GM18511 (cell line): ENCODE data around the gene IFIT2.
"Not testable (repeated sequence)": the region's sequence is repeated elsewhere in the genome, so short reads cannot be mapped to it uniquely, and the experiment has no call there.

Source experiments
- ATAC-seq: cut with Tn5 transposase; IDR thresholded peaks from one replicate; pipeline ENCODE4 v1.9.1; 2021; ENCODE audit warnings: mild to moderate bottlenecking, moderate library complexity; ENCODE audit not compliant: unreplicated experiment

IFIT2 gene, protein sequence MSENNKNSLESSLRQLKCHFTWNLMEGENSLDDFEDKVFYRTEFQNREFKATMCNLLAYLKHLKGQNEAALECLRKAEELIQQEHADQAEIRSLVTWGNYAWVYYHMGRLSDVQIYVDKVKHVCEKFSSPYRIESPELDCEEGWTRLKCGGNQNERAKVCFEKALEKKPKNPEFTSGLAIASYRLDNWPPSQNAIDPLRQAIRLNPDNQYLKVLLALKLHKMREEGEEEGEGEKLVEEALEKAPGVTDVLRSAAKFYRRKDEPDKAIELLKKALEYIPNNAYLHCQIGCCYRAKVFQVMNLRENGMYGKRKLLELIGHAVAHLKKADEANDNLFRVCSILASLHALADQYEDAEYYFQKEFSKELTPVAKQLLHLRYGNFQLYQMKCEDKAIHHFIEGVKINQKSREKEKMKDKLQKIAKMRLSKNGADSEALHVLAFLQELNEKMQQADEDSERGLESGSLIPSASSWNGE

DNA sequence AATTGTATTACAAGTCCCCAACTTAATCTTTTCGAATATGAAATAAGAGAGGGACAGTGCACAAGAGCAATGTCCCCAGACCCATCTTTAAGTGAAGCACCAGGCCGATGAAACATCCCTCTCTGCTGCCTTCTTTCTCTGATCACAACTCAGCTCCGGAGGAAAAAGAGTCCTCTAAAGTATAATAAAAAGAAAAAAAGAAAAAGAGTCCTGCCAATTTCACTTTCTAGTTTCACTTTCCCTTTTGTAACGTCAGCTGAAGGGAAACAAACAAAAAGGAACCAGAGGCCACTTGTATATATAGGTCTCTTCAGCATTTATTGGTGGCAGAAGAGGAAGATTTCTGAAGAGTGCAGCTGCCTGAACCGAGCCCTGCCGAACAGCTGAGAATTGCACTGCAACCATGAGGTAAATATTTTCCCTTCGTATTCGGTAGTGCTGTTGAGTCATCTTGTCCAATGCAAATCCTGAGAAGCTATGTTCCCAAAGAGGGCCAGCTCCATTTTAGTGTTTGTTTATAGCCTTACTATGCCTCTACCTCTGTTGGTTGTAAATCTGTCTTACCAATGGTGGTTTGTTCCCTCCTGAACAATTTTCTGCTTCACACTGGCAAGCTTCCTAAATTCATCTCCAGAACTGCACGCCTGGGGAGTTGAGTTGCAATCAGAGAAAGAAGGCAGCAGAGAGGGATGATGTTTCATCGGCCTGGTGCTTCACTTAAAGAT, at the start of gene IFIT2:
IFIT2 (plus strand) TSS at position 326 of the 725 bp plus-strand sequence; CDS start at position 404, 78 bp downstream.
- peak; percentile 79 for ATAC-seq

DNA sequence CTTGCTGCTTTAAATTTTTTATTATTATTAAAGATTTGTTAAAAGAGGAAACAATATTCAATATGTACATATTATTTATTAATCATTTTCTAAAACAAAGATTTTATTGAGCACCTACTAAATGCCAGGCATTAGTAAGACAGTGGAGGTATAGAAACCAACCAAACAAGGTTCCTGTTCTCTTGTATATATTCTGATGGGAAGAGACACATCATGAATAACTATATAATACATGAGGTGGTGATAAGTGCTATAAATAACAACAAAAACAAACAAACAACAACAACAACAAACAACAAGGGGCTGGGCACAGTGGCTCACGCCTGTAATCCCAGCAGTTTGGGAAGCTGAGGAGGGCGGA, 49.6 kb upstream of the IFIT2 start:
- ATAC-seq: no peak

DNA sequence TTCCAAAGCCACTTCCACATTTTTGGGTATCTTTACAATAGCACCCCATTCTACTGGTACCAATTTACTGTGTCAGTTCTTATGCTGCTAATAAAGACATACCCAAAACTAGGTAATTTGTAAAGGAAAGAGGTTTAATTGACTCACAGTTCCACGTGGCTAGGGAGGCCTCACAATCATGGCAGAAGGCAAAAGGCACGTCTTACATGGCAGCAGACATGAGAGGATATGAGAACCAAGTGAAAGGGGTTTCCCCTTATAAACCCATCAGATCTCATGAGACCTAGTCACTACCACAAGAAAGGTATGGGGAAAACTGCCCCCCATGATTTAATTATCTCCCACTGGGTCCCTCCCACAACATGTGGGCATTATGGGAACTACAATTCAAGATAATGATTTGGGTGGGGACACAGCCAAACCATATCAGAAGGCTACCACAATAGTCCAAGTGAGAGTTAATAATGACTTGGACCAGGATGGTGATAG, 46.7 kb upstream of the IFIT2 start:
- not testable (repeated sequence) for ATAC-seq

DNA sequence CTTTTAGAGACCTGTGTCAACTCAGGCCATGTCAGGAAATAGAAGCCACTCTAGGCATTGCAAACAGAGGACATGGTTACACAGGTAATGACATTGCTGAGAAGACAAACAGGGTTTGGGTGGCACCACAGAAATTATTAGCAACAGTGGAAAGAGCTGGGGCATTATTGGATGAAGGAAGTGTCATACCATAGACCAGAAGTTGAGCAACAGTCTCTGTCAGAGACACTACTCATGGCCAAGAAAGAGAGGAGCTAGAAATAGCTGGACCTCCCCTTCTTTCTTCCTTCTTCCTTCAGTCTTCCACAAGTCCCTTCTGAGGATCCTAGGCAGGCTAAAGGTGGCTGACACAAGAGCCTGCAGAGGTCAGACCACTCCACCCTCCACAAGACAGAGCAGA, 46.1 kb upstream of the IFIT2 start:
- no peak for ATAC-seq

DNA sequence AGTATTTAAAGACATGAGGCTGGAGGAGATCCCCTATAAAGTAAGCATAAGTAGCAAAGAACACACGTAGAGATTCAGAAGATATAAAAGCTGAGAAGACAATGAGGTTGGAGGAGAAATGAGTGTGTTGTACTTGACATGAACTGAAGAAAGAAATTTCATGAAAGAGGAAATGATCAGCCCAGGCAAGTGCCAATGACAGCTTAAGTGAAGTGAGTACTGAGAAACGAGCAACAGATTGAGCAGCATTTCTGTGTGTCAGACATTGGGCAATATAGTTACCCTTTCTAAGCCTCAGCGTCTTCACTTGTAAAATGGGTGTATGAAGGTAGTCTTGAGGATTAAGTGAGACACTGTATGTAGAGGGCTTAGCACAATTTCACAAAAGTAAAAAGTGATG, 45.5 kb upstream of the IFIT2 start:
- ATAC-seq: no peak

DNA sequence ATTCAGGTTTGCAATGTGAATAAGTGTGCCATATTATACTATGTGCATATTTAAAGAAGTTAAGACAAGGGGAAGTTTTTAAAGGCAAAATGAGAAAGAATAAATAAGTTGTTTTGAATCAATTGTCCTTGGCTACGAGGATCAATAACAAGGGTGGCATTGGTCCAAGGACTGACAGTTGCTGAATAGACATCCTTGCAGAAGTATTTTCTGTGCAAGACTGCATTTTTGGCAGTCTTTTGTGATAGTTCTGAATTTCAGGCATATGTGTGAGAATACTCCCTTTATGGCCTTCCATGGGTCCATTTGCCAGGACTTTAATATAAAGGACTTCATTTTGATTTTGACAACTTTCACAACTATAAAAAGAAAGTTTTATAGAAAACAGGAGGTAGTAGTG, 44.9 kb upstream of the IFIT2 start:
- ATAC-seq: no peak

DNA sequence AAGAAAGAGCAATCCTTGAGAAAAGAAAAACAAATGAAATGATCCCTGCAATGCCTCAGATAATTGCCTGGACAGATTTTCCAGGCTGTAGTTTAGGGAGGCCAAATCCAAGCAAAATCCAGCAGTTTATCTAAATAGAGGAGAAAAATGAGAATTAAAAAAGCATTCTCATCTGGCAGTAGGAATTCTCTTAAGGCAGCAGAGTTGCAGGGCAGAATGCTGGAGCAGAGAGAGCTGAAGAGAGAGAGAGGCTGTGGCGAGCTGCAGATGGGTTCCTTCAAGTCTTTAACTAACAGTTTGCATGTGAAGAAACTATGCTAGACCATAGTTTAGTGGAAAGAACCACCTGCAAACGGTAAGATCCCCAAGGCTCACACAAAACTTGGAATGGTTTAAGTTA, 44.3 kb upstream of the IFIT2 start:
- ATAC-seq: no peak

DNA sequence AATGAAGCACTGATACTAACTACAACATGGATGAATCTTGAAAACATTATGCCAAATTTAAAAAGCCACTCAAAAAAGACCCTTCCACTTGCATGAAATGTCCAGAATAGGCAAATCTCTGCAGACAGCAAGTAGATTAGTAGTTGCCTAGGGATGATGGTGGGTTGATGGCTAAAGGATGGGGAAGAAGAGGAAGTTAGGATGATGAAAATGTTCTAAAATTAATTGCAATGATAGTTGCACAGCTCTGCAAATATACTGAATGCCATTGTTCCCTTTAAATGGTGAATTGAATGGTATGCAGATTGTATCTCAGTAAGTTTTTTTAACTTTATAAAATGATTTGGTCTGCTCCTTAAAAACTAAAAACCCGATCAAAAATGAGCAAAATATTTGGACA, 43.0 kb upstream of the IFIT2 start:
- ATAC-seq: no peak

DNA sequence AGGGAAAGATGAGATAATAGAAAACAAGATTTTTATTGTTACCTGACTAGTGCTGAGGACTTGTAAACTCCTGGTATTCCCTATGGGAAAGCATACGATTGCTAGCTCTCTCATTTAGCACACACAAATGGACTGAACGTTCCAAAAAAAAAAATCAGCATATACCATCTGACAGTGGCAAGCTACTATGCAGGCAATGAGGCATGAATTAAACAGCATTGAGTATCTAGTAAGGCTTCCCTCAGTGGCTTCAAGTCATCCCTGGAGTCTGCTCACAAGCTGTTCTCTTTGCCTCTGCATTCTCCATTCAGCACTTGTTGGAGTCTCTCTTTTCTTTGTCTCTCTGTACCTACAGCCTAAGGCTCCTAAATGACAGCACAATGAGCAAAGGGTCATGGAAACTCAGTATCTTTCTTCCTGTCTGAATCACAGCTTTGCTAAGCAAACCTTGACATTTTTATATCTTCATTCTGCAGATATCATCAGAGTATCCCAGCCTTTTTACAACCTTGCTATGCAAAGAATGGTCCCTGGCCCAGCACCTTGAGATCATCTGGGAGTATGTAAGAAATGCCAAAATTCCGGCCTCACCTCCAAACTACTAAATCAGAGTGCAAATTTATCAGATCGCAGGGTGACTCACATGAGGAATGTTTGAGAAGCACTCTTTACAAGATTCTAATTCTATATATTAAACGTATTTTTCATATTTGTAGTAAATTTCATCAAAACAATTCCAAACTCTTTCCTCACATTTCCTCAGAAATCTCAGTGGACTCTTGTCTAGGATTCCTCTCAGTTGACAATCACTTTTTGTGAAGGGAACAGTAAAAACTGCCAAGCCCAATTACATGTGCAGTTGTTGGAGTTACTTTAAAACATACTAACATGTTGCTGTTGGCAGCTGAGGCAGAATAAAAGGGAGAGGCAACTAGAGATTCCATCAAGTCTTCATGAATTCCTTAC, 39.5 kb upstream of the IFIT2 start:
- no peak for ATAC-seq

DNA sequence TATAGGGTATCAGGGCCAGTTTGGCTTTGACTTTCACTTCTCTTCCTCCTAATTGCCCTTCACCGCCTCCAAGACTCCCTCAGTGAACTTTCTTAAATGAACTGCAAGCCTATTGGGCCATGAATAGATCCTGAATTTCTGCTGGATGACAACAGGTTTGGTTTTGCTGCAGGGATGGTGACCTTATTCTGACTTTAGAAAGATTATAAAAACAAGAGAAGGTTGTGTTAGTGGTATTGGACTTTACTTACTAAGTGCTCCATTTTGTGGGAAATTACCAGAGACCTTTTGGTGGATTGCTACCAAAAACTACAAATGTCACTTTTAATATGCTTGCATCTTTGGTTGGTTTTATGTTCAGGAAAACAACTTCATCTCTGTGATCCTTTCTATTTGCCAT, 38.8 kb upstream of the IFIT2 start:
- ATAC-seq: no peak

DNA sequence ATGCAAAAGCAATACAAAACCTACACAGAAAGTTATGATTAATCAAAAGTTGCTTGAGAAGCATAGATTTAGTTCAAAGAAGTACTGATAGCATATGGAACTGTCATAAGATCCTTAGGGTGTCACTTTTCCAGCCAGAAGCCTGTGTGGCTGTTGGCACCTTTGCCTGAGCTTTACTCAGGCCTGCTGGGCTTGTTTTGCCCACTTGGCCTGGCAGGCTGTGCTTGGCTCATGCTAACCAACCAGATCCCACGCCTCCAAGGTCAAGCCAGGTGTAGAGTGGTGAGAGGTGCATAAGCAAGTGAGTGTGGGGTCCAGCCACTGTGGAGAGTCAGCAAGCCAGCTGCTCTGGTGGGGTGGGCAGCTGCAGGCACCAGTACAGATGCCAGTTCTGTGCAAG, 38.3 kb upstream of the IFIT2 start:
- no peak for ATAC-seq

DNA sequence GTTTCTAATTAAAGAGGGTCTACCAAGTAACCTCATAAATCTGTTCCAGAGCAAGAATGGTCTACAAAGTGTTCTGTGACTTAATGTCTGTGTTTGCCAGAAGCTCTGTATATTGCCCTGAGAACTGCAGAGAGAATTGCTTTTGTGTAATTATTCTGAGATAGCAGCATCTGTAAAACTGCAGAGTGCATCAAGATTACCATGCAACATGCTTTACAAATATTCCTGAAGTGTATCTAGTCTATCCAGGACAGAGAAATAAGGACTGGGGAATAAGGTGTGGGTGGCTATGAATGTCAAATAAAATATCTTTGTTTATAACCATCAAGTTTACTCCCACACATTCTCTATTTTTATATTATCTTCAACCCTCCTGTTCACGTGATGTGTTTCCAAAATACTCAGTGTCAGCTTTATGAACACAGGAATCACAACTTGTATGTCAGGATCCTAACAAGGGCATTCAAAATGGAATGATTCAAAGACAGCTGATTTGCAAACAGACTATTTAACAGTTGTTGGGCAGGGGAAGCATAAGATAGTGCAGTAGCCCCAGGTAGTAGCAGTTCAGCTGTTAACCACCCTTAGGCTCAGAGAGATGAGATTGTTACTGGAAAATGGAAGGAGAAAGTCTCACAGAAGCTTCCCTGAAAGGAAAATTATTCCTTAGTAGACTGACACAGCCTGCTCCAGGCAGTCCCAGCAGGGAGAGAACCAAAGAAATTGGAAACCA, 35.0 kb upstream of the IFIT2 start:
- no peak for ATAC-seq

DNA sequence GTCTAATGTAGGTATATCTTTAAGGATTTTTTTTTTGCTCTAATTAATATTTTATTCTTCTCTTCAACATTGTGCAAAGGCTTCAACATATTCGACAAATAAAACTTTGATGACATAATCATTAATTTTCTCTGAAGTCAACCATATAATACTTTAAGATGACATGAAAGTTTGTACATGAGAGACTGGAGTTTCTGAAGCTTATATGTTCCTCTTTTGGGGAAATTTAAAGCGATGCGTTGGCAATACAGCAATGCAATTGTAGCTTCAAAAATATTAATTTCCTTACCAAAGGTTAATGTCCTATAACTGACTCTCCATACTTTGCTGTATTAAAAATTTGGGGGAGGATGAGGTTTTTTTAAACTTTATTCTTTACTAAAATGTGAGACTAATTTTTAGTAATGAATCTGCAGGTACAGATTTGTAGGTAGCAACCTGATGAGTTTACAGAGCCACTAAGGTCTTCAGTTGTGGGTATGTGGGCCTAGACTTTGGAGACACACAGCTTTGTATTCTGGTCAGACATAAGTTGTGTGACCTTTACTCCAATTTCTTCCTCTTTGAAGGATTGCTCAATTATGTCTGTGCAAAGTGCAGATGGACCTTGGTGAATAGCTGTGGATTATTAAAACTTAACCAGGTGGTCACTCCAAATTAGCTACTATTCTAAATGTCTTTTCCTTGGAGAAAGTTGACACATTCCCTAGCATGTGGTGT, 32.3 kb upstream of the IFIT2 start:
- ATAC-seq: no peak

DNA sequence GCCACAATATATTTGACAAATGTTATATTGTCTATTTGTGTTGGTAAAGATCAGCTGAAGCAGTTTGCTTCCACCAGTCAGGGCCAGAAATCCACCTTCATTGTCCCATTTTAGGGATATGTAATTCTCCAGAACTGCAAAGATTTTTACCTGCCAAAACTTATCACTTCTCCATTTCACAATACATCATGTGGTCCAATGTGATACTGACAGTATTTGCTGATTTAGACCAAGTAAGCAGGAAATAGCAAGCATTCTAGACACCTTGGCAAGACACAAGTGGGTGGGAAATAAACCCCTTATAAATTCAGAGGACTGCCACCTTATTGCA, 31.7 kb upstream of the IFIT2 start:
- no peak for ATAC-seq

DNA sequence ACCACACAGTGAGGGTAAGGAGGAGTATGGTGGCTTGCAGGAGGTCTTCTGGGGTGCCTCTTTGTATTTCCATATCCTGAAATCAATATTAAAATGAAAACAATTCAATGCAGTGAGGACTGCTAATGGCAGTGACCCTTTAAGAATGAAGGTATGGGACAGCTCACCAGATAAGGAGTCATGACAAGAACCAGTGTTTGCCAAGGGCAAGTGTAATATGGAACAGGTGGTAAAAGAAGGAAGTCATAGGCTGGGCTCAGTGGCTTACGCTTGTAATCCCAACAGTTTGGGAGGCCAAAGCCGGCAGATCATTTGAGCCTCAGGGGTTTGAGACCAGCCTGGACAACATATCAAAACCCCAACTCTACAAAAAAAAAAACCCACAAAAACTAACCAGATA, 30.3 kb upstream of the IFIT2 start:
- ATAC-seq: no peak

DNA sequence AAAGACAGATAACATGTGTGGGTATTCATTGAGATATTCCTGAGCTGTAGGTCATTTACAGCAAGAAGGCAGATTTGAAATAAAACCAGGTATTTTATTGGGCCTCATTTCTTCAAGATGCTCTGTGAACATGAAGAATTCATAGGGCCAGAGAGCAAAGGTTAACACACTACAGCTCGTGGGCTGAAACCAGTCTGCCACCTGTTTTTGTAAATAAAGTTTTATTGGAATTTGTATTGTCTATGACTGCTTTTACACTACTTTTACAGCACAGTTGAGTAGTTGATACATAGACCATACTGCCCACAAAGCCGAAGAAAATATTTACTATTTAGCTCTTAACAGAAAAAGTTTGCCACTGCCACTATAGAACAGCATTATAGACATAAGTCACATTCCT, 28.2 kb upstream of the IFIT2 start:
- no peak for ATAC-seq

DNA sequence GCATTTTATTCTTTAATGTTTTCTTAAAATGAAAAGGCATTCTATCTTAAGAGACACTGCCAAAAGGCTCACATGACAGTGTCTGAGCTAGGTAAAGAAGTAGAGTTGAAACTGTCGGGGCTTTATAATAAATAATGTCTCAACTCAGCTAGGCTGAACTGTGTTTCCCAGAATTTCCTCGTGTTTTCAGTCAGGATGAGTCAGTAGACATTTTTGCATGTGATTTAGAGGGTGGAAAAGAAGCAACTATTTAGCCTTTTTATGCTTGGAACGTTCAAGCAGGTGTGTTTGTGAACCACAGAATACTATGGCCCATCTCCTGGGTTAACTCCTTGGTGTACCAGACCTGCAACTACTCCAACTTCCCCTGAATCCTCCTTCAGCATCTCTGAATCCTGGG, 26.9 kb upstream of the IFIT2 start:
- no peak for ATAC-seq

DNA sequence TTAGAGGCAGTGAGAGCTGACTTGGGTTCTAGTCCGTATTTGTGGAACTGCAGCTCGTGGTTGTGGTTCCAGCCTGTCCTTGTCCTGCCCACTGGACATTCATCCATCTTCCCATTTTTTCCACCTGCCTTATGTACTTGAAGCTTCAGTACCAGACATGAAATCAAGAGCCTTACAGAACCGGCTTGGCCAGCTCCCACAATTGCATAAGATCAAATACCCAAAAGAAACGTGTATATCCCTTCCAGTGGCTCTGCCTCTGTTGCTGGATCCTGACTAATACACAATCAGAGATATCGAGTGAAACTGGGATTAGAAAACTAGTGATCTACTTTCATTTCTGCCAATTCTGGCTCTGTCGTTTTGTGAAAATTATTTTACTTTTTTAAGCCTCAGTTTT, 26.5 kb upstream of the IFIT2 start:
- no peak for ATAC-seq

DNA sequence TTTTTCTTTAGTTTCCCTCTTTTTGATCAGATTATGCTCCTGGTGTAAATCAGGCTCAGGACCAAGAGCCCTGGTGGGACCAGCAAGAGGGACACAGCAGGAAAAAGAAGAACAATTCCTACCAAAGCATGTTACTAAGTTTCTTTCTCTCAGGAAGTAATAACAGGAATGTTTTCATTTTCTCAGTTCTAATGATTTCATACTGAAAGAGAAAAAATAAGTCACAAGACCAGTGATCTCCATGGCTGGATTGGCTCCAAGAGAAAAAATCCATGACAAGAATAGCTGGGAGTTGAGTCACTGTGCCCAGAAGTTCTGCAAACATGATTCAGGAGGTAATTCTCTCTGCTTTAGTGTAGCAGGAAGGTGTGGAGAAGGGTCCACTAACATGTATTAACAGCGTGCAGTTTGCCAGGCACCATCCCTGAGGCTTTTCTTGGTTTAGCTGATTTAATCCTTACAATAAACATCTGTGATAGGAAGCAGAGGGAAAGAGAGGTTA, 23.8 kb upstream of the IFIT2 start:
- ATAC-seq: no peak
